RWPE1 (cell line): Measurements from ENCODE around the gene INSRR.
A peak's percentile ranks its signal among the peaks of the same experiment; 100 is the strongest.

Experiments used
- CTCF ChIA-PET: fragments of 350-600 bp; sonication (Branson Sonifier 250); formaldehyde crosslinking; extraction: SDS; loops from one replicate; lab custom pipeline; 2021; lab: Yijun Ruan, JAX
- POLR2A ChIA-PET: fragments of 400-600 bp; formaldehyde crosslinking; extraction: SDS; loops from one replicate; lab custom pipeline; 2020; ENCODE audit warnings: antibody characterized with exemption; ENCODE audit not compliant: low non-redundant PET; lab: Yijun Ruan, JAX
- DNase-seq: peaks from one replicate; pipeline ENCODE4 v3.0.0; 2012; ENCODE audit warnings: low spot score
- H3K27ac ChIP-seq: fragments of 450-650 bp; 2 replicates; pipeline ENCODE4 v1.5.1; 2017
- TF ChIP-seq, protein P1 (sequence below): fragments of 450-650 bp; conservative IDR thresholded peaks from 2 replicates; pipeline ENCODE4 v1.5.1; 2017; ENCODE audit warnings: low read depth, mild to moderate bottlenecking

INSRR gene

DNA sequence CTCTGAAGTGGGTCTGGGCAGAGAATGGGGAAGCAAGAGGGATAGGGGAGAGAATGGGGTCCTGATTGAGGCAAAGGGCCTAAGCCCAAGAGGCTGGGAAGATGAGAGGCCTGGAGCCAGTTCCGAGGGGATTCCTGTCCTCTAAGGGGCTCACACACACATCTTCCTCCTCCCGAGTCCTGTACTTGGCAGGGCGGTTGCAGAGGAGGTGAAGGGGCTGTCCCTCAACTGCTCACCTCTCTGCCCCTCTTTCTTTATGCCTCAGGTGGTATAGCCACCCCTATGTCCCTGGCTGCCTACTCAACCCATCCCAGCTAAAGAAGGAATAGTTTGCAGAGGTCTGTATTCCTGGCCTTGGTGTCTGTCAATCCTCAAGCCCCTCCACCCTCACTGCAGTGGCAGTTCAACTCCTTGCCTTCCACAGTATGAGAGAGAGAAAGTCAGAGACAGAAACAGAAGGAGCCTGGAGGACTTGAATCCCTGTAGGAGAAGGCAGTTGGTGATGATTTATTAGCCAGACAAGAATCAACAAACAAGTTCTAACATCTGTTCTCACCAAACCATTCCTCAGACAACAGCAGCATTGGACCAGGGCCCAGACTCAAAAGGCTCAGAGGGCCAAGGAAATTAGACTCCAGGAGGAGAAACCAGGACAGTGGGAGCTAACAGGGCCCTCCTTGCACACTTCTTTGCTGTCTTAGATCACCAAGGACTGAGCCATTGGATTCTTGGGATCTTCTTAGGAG, 53.0 kb downstream of the INSRR start:
- TF ChIP-seq, protein P1, sequence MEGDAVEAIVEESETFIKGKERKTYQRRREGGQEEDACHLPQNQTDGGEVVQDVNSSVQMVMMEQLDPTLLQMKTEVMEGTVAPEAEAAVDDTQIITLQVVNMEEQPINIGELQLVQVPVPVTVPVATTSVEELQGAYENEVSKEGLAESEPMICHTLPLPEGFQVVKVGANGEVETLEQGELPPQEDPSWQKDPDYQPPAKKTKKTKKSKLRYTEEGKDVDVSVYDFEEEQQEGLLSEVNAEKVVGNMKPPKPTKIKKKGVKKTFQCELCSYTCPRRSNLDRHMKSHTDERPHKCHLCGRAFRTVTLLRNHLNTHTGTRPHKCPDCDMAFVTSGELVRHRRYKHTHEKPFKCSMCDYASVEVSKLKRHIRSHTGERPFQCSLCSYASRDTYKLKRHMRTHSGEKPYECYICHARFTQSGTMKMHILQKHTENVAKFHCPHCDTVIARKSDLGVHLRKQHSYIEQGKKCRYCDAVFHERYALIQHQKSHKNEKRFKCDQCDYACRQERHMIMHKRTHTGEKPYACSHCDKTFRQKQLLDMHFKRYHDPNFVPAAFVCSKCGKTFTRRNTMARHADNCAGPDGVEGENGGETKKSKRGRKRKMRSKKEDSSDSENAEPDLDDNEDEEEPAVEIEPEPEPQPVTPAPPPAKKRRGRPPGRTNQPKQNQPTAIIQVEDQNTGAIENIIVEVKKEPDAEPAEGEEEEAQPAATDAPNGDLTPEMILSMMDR: no peak
- peak overlapping the region; percentile 85 for H3K27ac ChIP-seq
- ChIA-PET POLR2A (no interaction called here), CTCF (no interaction called here)
- no peak for DNase-seq

DNA sequence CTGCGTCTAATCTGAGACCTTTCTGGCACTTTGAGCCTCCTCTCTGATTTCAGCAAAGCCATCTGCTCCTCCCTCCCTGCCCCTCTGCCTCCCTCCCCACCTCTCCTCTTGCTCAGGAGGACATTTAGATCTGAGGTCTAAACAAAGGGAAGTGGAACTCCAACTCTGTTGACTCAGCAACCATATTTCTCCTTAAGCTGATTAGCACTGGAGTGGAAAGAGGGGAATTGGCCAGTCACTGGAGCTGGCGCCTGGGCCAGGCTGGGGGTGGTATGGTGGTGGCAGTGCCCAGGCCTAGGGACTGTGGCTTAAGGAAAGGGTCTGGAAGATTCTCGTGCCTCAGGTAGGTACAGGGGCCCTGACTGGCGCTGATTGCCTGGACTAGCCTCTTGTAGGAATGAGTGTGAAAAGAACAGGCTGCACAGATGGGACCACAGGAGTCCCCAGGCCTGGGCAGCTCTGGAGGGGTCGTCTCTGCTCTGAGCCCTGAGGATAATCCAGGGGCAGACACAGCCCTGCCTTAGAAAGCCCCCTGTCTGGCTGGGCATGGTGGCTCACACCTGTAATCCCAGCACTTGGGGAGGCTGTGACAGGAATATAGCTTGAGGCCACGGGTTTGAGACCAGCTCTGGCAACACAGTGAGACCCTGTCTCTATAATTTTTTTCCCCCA, 54.2 kb downstream of the INSRR start:
- CTCF ChIA-PET: interaction anchor here (0.6 kb wide), 1 partner anchor 46 kb away, joined by 3 read pairs; no protein-coding TSS in a partner anchor
- POLR2A ChIA-PET: no interaction called here
- TF ChIP-seq, protein P1: no peak
- DNase-seq: no peak
- H3K27ac ChIP-seq: peak overlapping the region; percentile 85

DNA sequence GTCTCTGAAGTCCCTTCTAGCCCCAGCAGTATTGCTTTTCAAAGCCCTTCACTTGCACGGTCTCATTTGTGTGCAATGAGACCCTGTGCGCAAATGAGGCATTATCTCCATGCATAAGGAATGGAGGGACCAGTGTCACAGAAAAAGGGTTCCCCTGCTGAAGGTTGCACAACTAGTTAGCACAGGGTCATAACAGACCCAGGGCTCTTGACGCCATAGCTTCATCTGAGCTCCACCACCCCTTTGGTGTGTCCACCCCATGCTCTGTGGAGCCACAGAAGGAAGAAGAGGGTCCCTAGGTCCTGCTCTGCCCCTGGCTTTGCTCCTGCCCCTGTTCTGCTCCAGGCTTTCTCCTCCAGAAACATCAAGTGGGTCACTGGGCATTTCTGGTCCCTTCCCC, 54.9 kb downstream of the INSRR start:
- peak overlapping the region; percentile 85 for H3K27ac ChIP-seq
- TF ChIP-seq, protein P1: no peak
- no peak for DNase-seq
- POLR2A ChIA-PET: no interaction called here
- CTCF ChIA-PET: no interaction called here

GRCh38 chr1:156803086-156803851, 55.6 kb downstream of the INSRR start:
- peak overlapping the region; percentile 27 for H3K27ac ChIP-seq
- ChIA-PET CTCF (interaction anchor here (2.2 kb wide), 1 partner anchor 57 kb away, joined by 16 read pairs; the partner anchor contains the start of gene NTRK1), POLR2A (interaction anchor here (0.6 kb wide), 1 partner anchor 114 kb away, joined by 6 read pairs; no protein-coding TSS in a partner anchor)
- TF ChIP-seq, protein P1: no peak
- DNase-seq: no peak

DNA sequence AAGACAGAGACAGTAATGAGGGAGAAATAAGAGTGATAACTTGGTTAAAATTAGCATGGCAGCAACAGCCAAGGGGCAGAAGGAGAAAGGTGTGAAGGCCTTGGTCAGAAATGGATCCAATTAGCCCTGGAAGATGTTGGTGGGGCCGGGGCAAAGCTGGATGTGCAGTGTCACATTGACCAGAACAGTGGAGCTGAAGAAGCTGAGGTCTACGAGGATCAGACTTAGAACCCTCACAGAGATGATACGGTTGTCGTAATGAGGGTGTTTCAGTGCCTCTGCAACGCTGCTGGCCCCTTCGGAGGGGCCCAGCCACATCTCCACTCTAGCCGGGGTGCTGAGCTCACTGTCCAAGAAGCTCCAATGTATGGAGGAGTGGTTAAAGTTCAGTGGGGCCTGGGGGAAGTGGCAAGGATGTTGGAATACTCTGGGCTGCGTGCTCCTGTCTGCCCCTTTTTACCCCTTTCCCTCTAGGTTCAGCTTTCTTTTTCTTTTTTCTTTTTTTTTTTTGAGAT, 56.4 kb downstream of the INSRR start:
- no peak for DNase-seq
- POLR2A ChIA-PET: interaction anchor here (0.6 kb wide), 1 partner anchor 115 kb away, joined by 6 read pairs; no protein-coding TSS in a partner anchor
- 0 out of 2 replicates have a peak overlapping the region, but pooled peaks have one; percentile 27 for H3K27ac ChIP-seq
- TF ChIP-seq, protein P1: no peak
- CTCF ChIA-PET: interaction anchor here (2.2 kb wide), 1 partner anchor 58 kb away, joined by 16 read pairs; the partner anchor contains the start of gene NTRK1
